Caco-2 (cell line): ENCODE data around the gene TMEM45A. TPM values are rescaled to one million over a fixed set of nuclear protein-coding genes. Genes with fewer than 3 reads are reported as not detected.

Experiments used
- BruUV-seq: library from RNA; stranded (reverse); fragments of 400-500 nt; replicated peaks from 2 replicates; lab custom pipeline; 2021; lab: Mats Ljungman, UMichigan
- CTCF ChIA-PET: fragments of 300-600 bp; sonication (Branson Sonifier 250); formaldehyde crosslinking; loops from one replicate; lab custom pipeline; 2022; ENCODE audit warnings: antibody characterized with exemption; lab: Charles Lee
- POLR2A ChIA-PET: fragments of 300-600 bp; sonication (Branson Sonifier 250); formaldehyde crosslinking; loops from one replicate; lab custom pipeline; 2022; ENCODE audit warnings: antibody characterized with exemption; lab: Charles Lee
- DNase-seq, 2 experiments: peaks; one replicate each; pipeline versions ENCODE4 v3.0.0 to v3.0.0-alpha.2; 2020 to 2022
- H3K27me3 ChIP-seq: replicated peaks from 2 replicates; pipeline ENCODE4 v1.6.0; 2011; ENCODE audit warnings: low read length; ENCODE audit not compliant: control insufficient read depth, insufficient read depth
- H3K36me3 ChIP-seq: 2 replicates; pipeline ENCODE4 v1.5.1; 2011; ENCODE audit warnings: low read length; ENCODE audit not compliant: control insufficient read depth, insufficient read depth
- H3K4me1 ChIP-seq: fragments of 250-450 bp; sonication (Bioruptor Pico); 2 replicates; pipeline ENCODE4 v1.5.1; 2020; ENCODE audit warnings: mild to moderate bottlenecking
- H3K4me3 ChIP-seq: 2 replicates; pipeline ENCODE4 v1.5.1; 2011; ENCODE audit warnings: low read depth, mild to moderate bottlenecking, control low read depth, low read length
- H3K9me3 ChIP-seq: fragments of 250-450 bp; sonication (Bioruptor Pico); 2 replicates; pipeline ENCODE4 v1.5.1; 2020; ENCODE audit warnings: mild to moderate bottlenecking, moderate library complexity
- H3K27ac Mint-ChIP-seq: one replicate; pipeline ENCODE4 v1.8.0; 2022; ENCODE audit warnings: mixed read lengths; ENCODE audit not compliant: unreplicated experiment
- H3K27me3 Mint-ChIP-seq: one replicate; pipeline ENCODE4 v1.8.0; 2022; ENCODE audit warnings: mixed read lengths; ENCODE audit not compliant: insufficient read depth, unreplicated experiment
- H3K36me3 Mint-ChIP-seq: one replicate; pipeline ENCODE4 v1.8.0; 2022; ENCODE audit warnings: mild to moderate bottlenecking, mixed read lengths; ENCODE audit not compliant: insufficient read depth, unreplicated experiment
- H3K4me1 Mint-ChIP-seq: one replicate; pipeline ENCODE4 v1.8.0; 2022; ENCODE audit warnings: low read depth, mixed read lengths; ENCODE audit not compliant: unreplicated experiment
- H3K4me3 Mint-ChIP-seq: one replicate; pipeline ENCODE4 v1.8.0; 2022; ENCODE audit warnings: mild to moderate bottlenecking, moderate library complexity, mixed read lengths; ENCODE audit not compliant: unreplicated experiment
- H3K9me3 Mint-ChIP-seq: one replicate; pipeline ENCODE4 v1.8.0; 2022; ENCODE audit warnings: mixed read lengths; ENCODE audit not compliant: unreplicated experiment
- CTCF ChIP-seq, 2 experiments: fragments of 200-600 bp in 1 of 2; IDR thresholded peaks; 1 replicate in 1 of 2; 2 replicates in 1 of 2; pipeline versions ENCODE4 v1.5.1 to v1.8.0; 2011 to 2022; ENCODE audit warnings: antibody characterized with exemption in 1 of 2, control low read depth in 1 of 2, inconsistent platforms in 1 of 2, low read depth in 1 of 2, low read length in 1 of 2, mild to moderate bottlenecking in 1 of 2, moderate library complexity in 1 of 2; ENCODE audit not compliant: insufficient read depth in 1 of 2, severe bottlenecking in 1 of 2, unreplicated experiment in 1 of 2
- intact Hi-C: fragments of 100-400 bp; cut with micrococcal nuclease; formaldehyde crosslinking; loops from one replicate; pipeline ENCODE4 v1.10.0; 2022; ENCODE audit not compliant: unreplicated experiment
- total RNA-seq: library from RNA; stranded (reverse); gene quantifications from 2 replicates; pipeline ENCODE4 v1.2.3, GENCODE V29; 2022

The TMEM45A gene
- total RNA-seq, 1 experiment from 2014 or later: 5.6 TPM

- no TSS peak for BruUV-seq
- Mint-ChIP-seq H3K9me3 (no peaks in the 10 kb centered on the region), H3K27me3 (peaks cover 2% of the 10 kb centered on the region), H3K4me1 (no peaks in the 10 kb centered on the region), H3K27ac (no peak overlapping the region), H3K4me3 (no peak overlapping the region), H3K36me3 (no peaks in the 10 kb centered on the region)
- TF ChIP-seq CTCF (IDR thresholded peaks at IDR 0.05; ENCODE audit: insufficient read depth in 1 of 2, low read depth in 1 of 2, low read length in 1 of 2, severe bottlenecking in 1 of 2, unreplicated experiment in 1 of 2): no peak
- POLR2A ChIA-PET: no interaction called here
- CTCF ChIA-PET: no interaction called here
- H3K36me3 ChIP-seq: no peaks in the 10 kb centered on the region
- H3K27me3 ChIP-seq: no peaks in the 10 kb centered on the region
- H3K9me3 ChIP-seq: no peaks in the 10 kb centered on the region
- no peak overlapping the region for H3K4me3 ChIP-seq
- no peak for DNase-seq
- no peaks in the 10 kb centered on the region for H3K4me1 ChIP-seq
- intact Hi-C loops: no loop called here
These were observed 33.6 kb downstream of the TMEM45A start for GRCh38 chr3:100525753-100526612.

GRCh38 chr3:100526613-100527346 is 34.4 kb downstream of the TMEM45A start:
- Histone ChIP-seq H3K36me3 (no peaks in the 10 kb centered on the region), H3K27me3 (no peaks in the 10 kb centered on the region), H3K9me3 (no peaks in the 10 kb centered on the region), H3K4me1 (no peaks in the 10 kb centered on the region), H3K4me3 (no peak overlapping the region)
- Mint-ChIP-seq H3K4me3 (no peak overlapping the region), H3K27ac (no peak overlapping the region), H3K36me3 (no peaks in the 10 kb centered on the region), H3K9me3 (no peaks in the 10 kb centered on the region), H3K27me3 (peaks cover 2% of the 10 kb centered on the region), H3K4me1 (no peaks in the 10 kb centered on the region)
- no peak for TF ChIP-seq CTCF (IDR thresholded peaks at IDR 0.05; ENCODE audit: insufficient read depth in 1 of 2, low read depth in 1 of 2, low read length in 1 of 2, severe bottlenecking in 1 of 2, unreplicated experiment in 1 of 2)
- no peak for DNase-seq
- ChIA-PET CTCF (no interaction called here), POLR2A (no interaction called here)
- no TSS peak for BruUV-seq
- intact Hi-C loops: no loop called here

- Histone ChIP-seq H3K4me3 (no peak overlapping the region), H3K9me3 (no peaks in the 10 kb centered on the region), H3K27me3 (no peaks in the 10 kb centered on the region), H3K36me3 (no peaks in the 10 kb centered on the region), H3K4me1 (no peaks in the 10 kb centered on the region)
- Mint-ChIP-seq H3K4me3 (no peak overlapping the region), H3K27me3 (peaks cover 2% of the 10 kb centered on the region), H3K27ac (no peak overlapping the region), H3K36me3 (no peaks in the 10 kb centered on the region), H3K9me3 (no peaks in the 10 kb centered on the region), H3K4me1 (no peaks in the 10 kb centered on the region)
- no TSS peak for BruUV-seq
- no peak for DNase-seq
- ChIA-PET POLR2A (no interaction called here), CTCF (no interaction called here)
- TF ChIP-seq CTCF (IDR thresholded peaks at IDR 0.05; ENCODE audit: insufficient read depth in 1 of 2, low read depth in 1 of 2, low read length in 1 of 2, severe bottlenecking in 1 of 2, unreplicated experiment in 1 of 2): no peak
- intact Hi-C loops: no loop called here
These were observed 34.9 kb downstream of the TMEM45A start for GRCh38 chr3:100527347-100527735.
